OCI-LY1 (cell line): ENCODE results near the gene LONRF3.

Experiments used
- H2AFZ ChIP-seq: fragments of 200-600 bp; sonication (generic), shearing (Covaris generic); 2 replicates; pipeline ENCODE4 v1.6.0; 2014; ENCODE audit warnings: antibody characterized with exemption, mild to moderate bottlenecking, low read length
- H3F3A ChIP-seq: fragments of 200-600 bp; sonication (generic), shearing (Covaris generic); 2 replicates; pipeline ENCODE4 v1.6.0; 2014; ENCODE audit warnings: mild to moderate bottlenecking, antibody characterized with exemption, low read length, moderate library complexity; ENCODE audit not compliant: insufficient read depth
- H3K27ac ChIP-seq: fragments of 200-600 bp; sonication (generic); 2 replicates; pipeline ENCODE4 v1.5.1; 2014; ENCODE audit warnings: low read length, mixed run types, mild to moderate bottlenecking, low read depth; ENCODE audit not compliant: poor library complexity, severe bottlenecking
- H3K27me3 ChIP-seq: fragments of 200-600 bp; sonication (generic); 2 replicates; pipeline ENCODE4 v1.6.0; 2014; ENCODE audit warnings: antibody characterized with exemption, mild to moderate bottlenecking, low read length, moderate library complexity; ENCODE audit not compliant: insufficient read depth
- H3K36me3 ChIP-seq: fragments of 200-600 bp; sonication (generic); 2 replicates; pipeline ENCODE4 v1.6.1; 2014; ENCODE audit warnings: mild to moderate bottlenecking, antibody characterized with exemption, low read length, moderate library complexity, mixed read lengths; ENCODE audit not compliant: insufficient read depth
- H3K4me1 ChIP-seq: fragments of 200-600 bp; sonication (generic); 2 replicates; pipeline ENCODE4 v1.5.1; 2014; ENCODE audit warnings: mild to moderate bottlenecking, low read length, moderate library complexity; ENCODE audit not compliant: insufficient read depth, severe bottlenecking
- H3K4me2 ChIP-seq: fragments of 200-600 bp; sonication (generic), shearing (Covaris generic); 2 replicates; pipeline ENCODE4 v1.6.1; 2014; ENCODE audit warnings: low read length
- H3K4me3 ChIP-seq: fragments of 200-600 bp; sonication (generic); 2 replicates; pipeline ENCODE4 v1.5.1; 2014; ENCODE audit warnings: low read length, low read depth, mild to moderate bottlenecking, mixed read lengths; ENCODE audit not compliant: poor library complexity, severe bottlenecking
- H3K79me2 ChIP-seq: fragments of 200-600 bp; shearing (Covaris generic); 2 replicates; pipeline ENCODE4 v1.6.1; 2016; ENCODE audit warnings: mixed run types, low read length, mixed read lengths; ENCODE audit not compliant: insufficient read depth
- H3K9ac ChIP-seq: fragments of 200-600 bp; sonication (generic), shearing (Covaris generic); 2 replicates; pipeline ENCODE4 v1.6.1; 2014; ENCODE audit warnings: mild to moderate bottlenecking, low read length, mixed read lengths
- H3K9me2 ChIP-seq: fragments of 200-600 bp; sonication (generic), shearing (Covaris generic); 2 replicates; pipeline ENCODE4 v1.6.1; 2014; ENCODE audit warnings: low read depth, mild to moderate bottlenecking, low read length, mixed read lengths
- H3K9me3 ChIP-seq: fragments of 200-600 bp; shearing (Covaris generic); 2 replicates; pipeline ENCODE4 v1.6.1; 2014; ENCODE audit warnings: low read length, mixed read lengths
- H4K20me1 ChIP-seq: fragments of 200-600 bp; sonication (generic), shearing (Covaris generic); 2 replicates; pipeline ENCODE4 v1.6.0; 2016; ENCODE audit warnings: mild to moderate bottlenecking, low read length; ENCODE audit not compliant: insufficient read depth
- EZH2 ChIP-seq: fragments of 200-600 bp; sonication (generic), shearing (Covaris generic); IDR thresholded peaks from 2 replicates; pipeline ENCODE4 v1.8.0; 2017; ENCODE audit warnings: borderline replicate concordance, mixed run types, mild to moderate bottlenecking, antibody characterized with exemption, low read length, moderate library complexity, mixed read lengths
- TF ChIP-seq, protein P1 (sequence below): fragments of 200-600 bp; sonication (generic), shearing (Covaris generic); IDR thresholded peaks from 2 replicates; pipeline ENCODE4 v1.5.1; 2017; ENCODE audit warnings: mild to moderate bottlenecking, antibody characterized with exemption, low read length, moderate library complexity, mixed read lengths

Gene LONRF3

DNA sequence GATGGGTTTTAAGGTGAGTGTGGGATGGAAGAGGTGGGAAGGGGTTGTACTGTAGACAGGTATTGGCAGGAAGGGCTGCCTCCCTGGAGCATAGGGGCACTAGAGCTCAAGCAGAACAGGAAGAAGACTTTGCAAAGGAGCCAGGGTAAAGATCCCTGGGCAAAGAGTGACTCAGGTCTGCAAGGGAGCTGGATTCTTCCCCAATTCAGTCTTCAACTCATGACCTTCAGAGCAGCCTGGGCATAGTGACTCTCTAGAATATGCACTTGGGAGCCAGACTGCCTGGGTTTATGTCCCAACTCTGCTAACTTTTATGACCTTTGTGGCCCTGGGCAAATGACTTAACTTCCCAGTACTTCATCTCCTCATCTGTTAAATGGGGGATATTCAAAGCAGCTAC is 4.0 kb downstream of the LONRF3 start:
- H3K4me1 ChIP-seq = peaks cover 10% of the 10 kb centered on the region
- no peak overlapping the region for H2AFZ ChIP-seq
- H3K27ac ChIP-seq = no peak overlapping the region
- H3K9ac ChIP-seq = no peak overlapping the region
- H3K4me3 ChIP-seq = no peak overlapping the region
- no peaks in the 10 kb centered on the region for H3K27me3 ChIP-seq
- H3K36me3 ChIP-seq = peaks cover 40% of the 10 kb centered on the region; the same call in 1 of the 2 replicates
- no peaks in the 10 kb centered on the region for H4K20me1 ChIP-seq
- no peaks in the 10 kb centered on the region for H3K9me2 ChIP-seq
- no peak overlapping the region for H3K4me2 ChIP-seq
- no peaks in the 10 kb centered on the region for H3K79me2 ChIP-seq
- H3F3A ChIP-seq = no peaks in the 10 kb centered on the region
- H3K9me3 ChIP-seq = no peaks in the 10 kb centered on the region
- TF ChIP-seq, protein P1, sequence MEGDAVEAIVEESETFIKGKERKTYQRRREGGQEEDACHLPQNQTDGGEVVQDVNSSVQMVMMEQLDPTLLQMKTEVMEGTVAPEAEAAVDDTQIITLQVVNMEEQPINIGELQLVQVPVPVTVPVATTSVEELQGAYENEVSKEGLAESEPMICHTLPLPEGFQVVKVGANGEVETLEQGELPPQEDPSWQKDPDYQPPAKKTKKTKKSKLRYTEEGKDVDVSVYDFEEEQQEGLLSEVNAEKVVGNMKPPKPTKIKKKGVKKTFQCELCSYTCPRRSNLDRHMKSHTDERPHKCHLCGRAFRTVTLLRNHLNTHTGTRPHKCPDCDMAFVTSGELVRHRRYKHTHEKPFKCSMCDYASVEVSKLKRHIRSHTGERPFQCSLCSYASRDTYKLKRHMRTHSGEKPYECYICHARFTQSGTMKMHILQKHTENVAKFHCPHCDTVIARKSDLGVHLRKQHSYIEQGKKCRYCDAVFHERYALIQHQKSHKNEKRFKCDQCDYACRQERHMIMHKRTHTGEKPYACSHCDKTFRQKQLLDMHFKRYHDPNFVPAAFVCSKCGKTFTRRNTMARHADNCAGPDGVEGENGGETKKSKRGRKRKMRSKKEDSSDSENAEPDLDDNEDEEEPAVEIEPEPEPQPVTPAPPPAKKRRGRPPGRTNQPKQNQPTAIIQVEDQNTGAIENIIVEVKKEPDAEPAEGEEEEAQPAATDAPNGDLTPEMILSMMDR = no peak
- TF ChIP-seq EZH2 = no peak

DNA sequence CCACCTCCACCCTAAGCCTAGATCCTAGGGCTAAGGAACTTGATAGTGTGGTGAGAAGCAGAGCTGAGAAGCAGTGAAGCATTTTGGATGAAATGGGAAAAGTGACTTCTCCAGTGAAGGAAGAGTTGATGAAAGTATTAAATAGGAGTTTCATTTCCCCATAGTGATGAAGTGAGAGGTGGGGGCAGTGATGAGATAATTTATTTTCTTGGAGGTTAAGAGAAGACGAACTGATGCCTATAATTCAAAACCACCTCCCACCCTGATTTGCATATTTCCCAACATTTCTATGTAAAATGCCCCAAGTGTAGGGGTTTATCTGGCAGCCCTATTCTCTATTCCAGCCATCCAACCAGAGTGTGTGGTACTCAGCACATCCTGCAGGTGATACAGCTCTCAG is 6.3 kb downstream of the LONRF3 start:
- Histone ChIP-seq H3K9ac (no peak overlapping the region), H3K9me2 (no peaks in the 10 kb centered on the region), H3F3A (no peaks in the 10 kb centered on the region), H3K4me3 (no peak overlapping the region), H4K20me1 (no peaks in the 10 kb centered on the region), H3K4me2 (no peak overlapping the region), H2AFZ (no peak overlapping the region), H3K4me1 (peaks cover 5% of the 10 kb centered on the region), H3K36me3 (peaks cover 58% of the 10 kb centered on the region; the same call in 1 of the 2 replicates), H3K27ac (no peak overlapping the region), H3K79me2 (no peaks in the 10 kb centered on the region), H3K27me3 (no peaks in the 10 kb centered on the region), H3K9me3 (no peaks in the 10 kb centered on the region)
- TF ChIP-seq EZH2 = no peak
- TF ChIP-seq, protein P1 = no peak

DNA sequence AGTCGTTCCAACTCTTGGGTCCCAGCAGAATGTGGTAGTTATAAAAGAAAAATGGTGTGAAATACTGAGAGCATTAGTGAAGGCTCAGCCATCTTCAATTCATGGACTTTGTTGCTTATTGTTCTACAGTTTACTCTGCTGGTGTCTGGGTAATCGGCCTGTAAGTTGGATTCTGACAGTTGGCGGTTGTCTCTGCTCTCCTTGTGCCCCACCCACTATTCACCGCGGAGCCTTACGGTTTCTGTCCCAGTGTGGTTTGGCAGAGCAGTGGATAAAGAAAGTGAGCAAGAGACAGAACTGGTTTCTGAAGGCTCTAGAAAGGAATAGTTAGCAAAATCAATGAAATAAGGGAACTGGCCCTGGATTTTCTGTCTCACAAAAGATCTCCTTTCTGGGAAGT is 9.1 kb downstream of the LONRF3 start:
- H3K27me3 ChIP-seq = no peaks in the 10 kb centered on the region
- H3K9me2 ChIP-seq = no peaks in the 10 kb centered on the region
- no peaks in the 10 kb centered on the region for H3K4me1 ChIP-seq
- no peaks in the 10 kb centered on the region for H3K9me3 ChIP-seq
- no peaks in the 10 kb centered on the region for H3F3A ChIP-seq
- no peaks in the 10 kb centered on the region for H3K79me2 ChIP-seq
- TF ChIP-seq EZH2 = no peak
- TF ChIP-seq, protein P1 = no peak
- no peak overlapping the region for H3K27ac ChIP-seq
- H2AFZ ChIP-seq = no peak overlapping the region
- H3K4me3 ChIP-seq = no peak overlapping the region
- H4K20me1 ChIP-seq = no peaks in the 10 kb centered on the region
- H3K4me2 ChIP-seq = no peak overlapping the region
- peaks cover 74% of the 10 kb centered on the region; the same call in 1 of the 2 replicates for H3K36me3 ChIP-seq
- H3K9ac ChIP-seq = no peak overlapping the region
